Islet precursor cell (in vitro differentiated cells): Measurements from ENCODE around the gene SPACA4.
A peak's percentile ranks its signal among the peaks of the same experiment; 100 is the strongest.
"Not testable (repeated sequence)": the region's sequence is repeated elsewhere in the genome, so short reads cannot be mapped to it uniquely, and the experiment has no call there.

Experiments
- DNase-seq: peaks from one replicate; pipeline ENCODE4 v3.0.0-alpha.2; 2018

The SPACA4 gene

GRCh38 chr19:48606463-48607358, at the start of gene SPACA4:
SPACA4 (plus strand) TSS chr19:48606742; CDS start chr19:48606979, 237 bp downstream.
- DNase-seq, result no peak

GRCh38 chr19:48556825-48557224, 49.7 kb upstream of the SPACA4 start:
- no peak for DNase-seq

GRCh38 chr19:48558018-48558684, 48.4 kb upstream of the SPACA4 start:
- peak; percentile 98 for DNase-seq

GRCh38 chr19:48560095-48560530, 46.4 kb upstream of the SPACA4 start:
- no peak for DNase-seq

GRCh38 chr19:48561412-48561811, 45.1 kb upstream of the SPACA4 start:
- DNase-seq, result no peak

- no peak for DNase-seq
Measured at GRCh38 chr19:48565090-48565489, 41.5 kb upstream of the SPACA4 start.

GRCh38 chr19:48568345-48568886, 38.1 kb upstream of the SPACA4 start:
- DNase-seq, result peak; percentile 98

- DNase-seq, result peak; percentile 75
Measured at GRCh38 chr19:48569814-48570213, 36.7 kb upstream of the SPACA4 start.

- DNase-seq, result no peak
Measured at GRCh38 chr19:48571378-48572162, 35.0 kb upstream of the SPACA4 start.

- peak; percentile 93 for DNase-seq
Measured at GRCh38 chr19:48573163-48573505, 33.4 kb upstream of the SPACA4 start.

GRCh38 chr19:48575931-48576622, 30.5 kb upstream of the SPACA4 start:
- DNase-seq, result no peak

- DNase-seq, result not testable (repeated sequence)
Measured at GRCh38 chr19:48577908-48578307, 28.6 kb upstream of the SPACA4 start.

- DNase-seq, result no peak
Measured at GRCh38 chr19:48578891-48579290, 27.7 kb upstream of the SPACA4 start.

- DNase-seq, result no peak
Measured at GRCh38 chr19:48582168-48582567, 24.4 kb upstream of the SPACA4 start.

GRCh38 chr19:48587387-48587786, 19.2 kb upstream of the SPACA4 start:
- DNase-seq, result no peak

GRCh38 chr19:48588670-48589401, 17.7 kb upstream of the SPACA4 start:
- peak; percentile 97 for DNase-seq

- no peak for DNase-seq
Measured at GRCh38 chr19:48591021-48591420, 15.5 kb upstream of the SPACA4 start.

- DNase-seq, result no peak
Measured at GRCh38 chr19:48595171-48595570, 11.4 kb upstream of the SPACA4 start.

- DNase-seq, result no peak
Measured at GRCh38 chr19:48595833-48596232, 10.7 kb upstream of the SPACA4 start.

GRCh38 chr19:48596237-48596636, 10.3 kb upstream of the SPACA4 start:
- no peak for DNase-seq

GRCh38 chr19:48596679-48597465, 9.7 kb upstream of the SPACA4 start:
- no peak for DNase-seq
